HG02852 (cell line): ENCODE data around the gene SPC25.
A peak's percentile ranks its signal among the peaks of the same experiment; 100 is the strongest.
"Not testable (repeated sequence)": the region's sequence is repeated elsewhere in the genome, so short reads cannot be mapped to it uniquely, and the experiment has no call there.

ENCODE experiments used
- ATAC-seq: cut with Tn5 transposase; IDR thresholded peaks from one replicate; pipeline ENCODE4 v1.9.1; 2021; ENCODE audit warnings: mild to moderate bottlenecking, moderate library complexity; ENCODE audit not compliant: unreplicated experiment

Gene SPC25

DNA sequence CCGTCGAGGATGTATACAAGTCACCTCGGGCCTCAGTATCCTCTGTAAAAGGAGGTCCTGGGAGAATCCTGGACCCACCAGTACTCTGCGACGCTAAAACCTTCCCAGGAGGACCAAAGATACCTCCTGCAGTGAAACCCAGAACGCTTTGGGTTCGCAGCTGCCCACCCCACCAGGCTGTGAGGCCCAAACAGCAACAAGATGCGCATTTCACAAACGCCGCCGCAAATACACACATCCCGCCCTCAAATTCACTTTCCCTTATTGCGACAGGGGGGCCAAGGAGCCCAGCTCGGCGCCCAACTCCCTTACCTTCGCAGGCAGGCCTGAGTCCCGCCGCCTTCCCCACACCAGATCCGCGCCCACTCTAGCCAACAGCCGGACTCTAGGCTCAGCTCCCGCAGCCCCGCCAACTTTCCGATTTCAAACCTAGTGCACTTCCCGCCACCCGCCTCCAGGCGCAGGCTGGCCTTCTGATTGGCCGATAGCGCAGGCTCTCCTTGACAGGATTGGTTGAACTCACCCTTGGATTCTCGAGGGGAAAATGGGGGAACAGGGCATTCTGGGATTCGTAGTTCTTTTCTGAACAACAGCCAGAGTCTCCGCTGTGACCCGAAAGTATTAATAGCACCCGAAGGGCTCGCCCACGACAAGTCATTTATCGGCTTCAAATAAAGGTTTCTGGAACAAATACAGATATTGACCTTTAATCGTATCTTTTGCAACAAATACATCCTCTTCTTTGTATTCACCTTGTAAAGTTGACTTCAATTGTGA lies at the start of gene SPC25:
Gene SPC25, minus strand, starts transcription at position 425 of the 777 bp plus-strand sequence. CDS start 911 bp downstream, outside the sequence.
- ATAC-seq, result peak; percentile 100

DNA sequence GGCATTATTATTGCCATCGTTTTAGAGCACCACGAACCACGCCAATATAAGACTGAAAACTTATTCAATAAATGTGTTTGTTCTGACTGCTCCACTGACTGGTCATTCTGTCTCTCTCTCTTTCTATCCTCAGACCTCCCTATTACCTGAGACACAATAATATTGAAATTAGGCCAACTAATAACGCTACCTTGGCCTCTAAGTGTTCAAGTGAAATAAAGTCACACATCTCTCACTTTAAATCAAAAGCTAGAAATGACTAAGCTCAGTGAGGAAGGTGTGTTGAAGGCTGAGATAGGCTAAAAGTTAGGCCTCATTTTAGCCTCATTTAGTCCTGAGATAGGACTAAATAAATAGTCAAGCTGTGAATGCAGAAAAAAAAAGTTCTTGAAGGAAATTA lies 49.7 kb upstream of the SPC25 start:
- peak; percentile 91 for ATAC-seq

- ATAC-seq, result no peak
These were observed 48.8 kb upstream of the SPC25 start for GRCh38 chr2:168939061-168939460.

- no peak for ATAC-seq
These were observed 45.8 kb upstream of the SPC25 start for GRCh38 chr2:168935810-168936581.

- no peak for ATAC-seq
These were observed 44.6 kb upstream of the SPC25 start for GRCh38 chr2:168934826-168935225.

- not testable (repeated sequence) for ATAC-seq
These were observed 41.9 kb upstream of the SPC25 start for GRCh38 chr2:168932174-168932573.

- no peak for ATAC-seq
These were observed 40.0 kb upstream of the SPC25 start for GRCh38 chr2:168930242-168930641.

DNA sequence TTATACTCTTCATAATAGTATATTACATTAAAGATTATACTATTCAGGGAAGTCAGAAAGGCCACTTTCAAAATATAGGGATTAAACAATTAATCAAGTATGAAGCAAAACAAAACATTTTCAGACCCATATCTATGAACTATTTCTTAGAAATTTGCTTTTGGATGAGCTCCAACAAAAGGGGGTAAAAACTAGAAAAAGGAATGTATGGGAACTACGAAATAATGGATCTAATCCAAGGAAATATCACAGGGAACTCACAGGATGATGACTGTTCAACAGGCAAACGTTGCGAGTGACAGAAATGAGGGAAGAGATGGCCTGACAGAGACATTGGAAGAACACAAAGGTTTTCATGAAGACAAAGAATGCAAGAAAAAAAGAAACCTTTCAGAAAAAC lies 38.8 kb upstream of the SPC25 start:
- no peak for ATAC-seq

- no peak for ATAC-seq
These were observed 38.0 kb upstream of the SPC25 start for GRCh38 chr2:168928113-168928831.

- no peak for ATAC-seq
These were observed 36.6 kb upstream of the SPC25 start for GRCh38 chr2:168926621-168927386.

DNA sequence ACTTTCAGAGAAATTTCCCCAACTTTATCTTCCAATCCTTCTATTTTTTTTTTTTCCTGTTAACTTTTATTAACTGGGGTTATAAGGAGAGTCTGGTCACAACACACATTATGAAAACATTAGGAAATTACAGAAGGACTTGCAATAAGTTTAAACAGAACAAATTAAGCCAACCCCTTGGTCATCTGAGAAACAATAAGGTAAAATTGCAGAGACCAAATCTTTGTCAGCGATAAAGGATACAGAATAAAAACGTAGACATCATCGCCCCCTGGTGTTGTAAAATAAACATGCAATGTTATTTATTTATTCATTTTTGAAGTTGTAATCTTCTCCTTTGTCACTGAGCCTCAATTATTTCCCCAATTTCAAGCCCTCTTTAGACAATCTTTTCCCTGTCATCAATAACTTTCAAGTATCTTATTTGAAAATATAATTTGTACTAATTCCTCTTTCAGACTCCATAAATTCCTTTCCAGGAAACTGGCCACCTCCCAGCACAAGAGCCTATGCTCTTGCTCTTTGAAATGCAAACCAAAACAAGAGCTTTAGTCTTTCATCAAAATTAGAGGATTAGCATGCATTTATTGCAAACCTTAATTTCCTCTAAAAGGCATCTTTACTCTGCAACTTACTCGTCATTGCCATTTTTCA lies 30.4 kb upstream of the SPC25 start:
- no peak for ATAC-seq

DNA sequence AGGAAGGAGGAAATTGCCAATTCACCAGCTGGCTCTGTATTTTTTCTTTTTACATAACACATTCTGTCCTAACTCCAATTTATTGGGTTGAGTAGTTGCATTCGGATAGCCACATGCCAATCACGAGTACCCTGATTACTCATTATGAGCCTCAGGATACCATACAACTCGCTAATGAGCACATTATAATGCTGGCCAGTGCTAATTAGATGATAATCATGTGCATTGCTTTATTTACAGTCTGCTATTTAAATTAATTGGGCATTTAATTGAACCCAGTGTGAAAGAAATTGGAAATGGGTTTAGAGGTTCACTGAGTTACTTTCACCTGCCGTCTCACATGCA lies 26.1 kb upstream of the SPC25 start:
- no peak for ATAC-seq

- ATAC-seq, result no peak
These were observed 25.5 kb upstream of the SPC25 start for GRCh38 chr2:168915441-168916330.

GRCh38 chr2:168913495-168913894 lies 23.3 kb upstream of the SPC25 start:
- no peak for ATAC-seq

- ATAC-seq, result no peak
These were observed 22.7 kb upstream of the SPC25 start for GRCh38 chr2:168912901-168913369.

DNA sequence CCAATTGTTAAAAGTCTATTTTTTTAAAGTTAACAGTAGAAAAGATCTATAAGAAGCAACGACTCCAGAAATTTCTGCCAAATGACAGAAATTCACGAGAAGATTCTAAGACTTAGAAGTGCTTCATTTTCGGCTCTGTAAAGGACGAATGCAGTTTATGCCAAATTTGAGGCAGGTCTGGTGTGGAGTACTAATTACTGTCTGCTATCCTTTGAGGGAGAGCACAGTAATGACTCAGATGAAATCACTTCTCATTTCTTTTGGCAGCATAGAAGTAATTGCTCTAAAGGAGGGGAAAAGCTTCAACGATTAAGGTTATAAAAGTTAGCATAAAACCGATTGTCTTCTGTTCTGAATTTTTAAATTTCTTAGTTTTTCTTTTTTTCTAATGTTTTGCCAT lies 22.2 kb upstream of the SPC25 start:
- ATAC-seq, result no peak

GRCh38 chr2:168910330-168910729 lies 20.1 kb upstream of the SPC25 start:
- ATAC-seq, result no peak

DNA sequence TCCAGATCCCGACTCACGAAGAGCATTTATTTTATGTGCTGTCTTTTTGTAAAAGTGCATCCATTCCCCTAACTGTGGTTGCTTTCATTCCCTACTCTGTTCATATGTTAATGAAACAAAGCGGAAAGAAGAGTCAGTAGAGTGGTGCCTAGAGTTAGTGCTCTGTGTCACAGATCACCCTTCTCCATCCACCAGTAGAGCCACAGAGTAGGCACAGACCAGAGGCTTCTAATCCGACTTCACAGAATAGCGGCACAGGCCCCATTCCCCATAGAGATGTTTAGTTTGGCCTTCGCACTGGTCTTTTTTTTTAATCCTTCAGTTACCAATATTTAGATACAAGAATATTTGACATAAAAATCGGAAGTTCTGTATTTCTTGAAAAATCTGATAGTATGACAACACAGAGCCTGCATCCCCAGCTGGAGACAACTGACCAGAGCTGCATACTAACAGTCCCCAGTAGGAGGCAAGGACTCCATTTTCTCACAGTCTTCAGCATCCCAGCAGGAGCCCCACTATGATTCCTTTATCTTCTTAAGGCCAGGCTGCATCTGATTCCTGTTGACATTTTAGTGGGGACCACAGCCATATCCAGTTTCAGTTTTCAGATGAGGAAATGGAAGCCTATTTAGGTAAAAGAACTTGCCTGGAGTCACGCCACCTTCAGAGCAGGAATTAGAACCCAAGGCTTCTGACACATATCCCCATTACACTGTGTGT lies 17.9 kb upstream of the SPC25 start:
- no peak for ATAC-seq

DNA sequence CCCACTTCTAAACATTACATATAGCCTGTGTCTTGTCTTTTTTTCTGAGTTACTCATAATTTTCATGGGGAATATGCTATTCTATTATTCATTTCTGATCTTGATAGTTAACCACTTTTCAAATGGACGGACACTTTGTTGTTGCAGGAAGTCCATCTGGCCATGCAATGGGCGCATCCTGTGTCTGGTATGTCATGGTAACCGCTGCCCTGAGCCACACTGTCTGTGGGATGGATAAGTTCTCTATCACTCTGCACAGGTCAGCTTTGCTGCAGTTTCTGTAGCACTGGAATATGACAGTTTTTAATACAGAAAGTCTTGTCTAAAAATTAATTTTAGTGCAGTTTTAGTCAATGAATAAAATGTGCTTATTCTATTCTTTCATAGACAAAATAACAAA lies 14.1 kb upstream of the SPC25 start:
- no peak for ATAC-seq
